ENCODE data around the gene OR10V1. TPM values are rescaled to one million over a fixed set of nuclear protein-coding genes. Genes with fewer than 3 reads are reported as not detected.

Gene OR10V1
- total and polyA plus RNA-seq, 12 donors = not detected

- Histone ChIP-seq H3K9me3 (replicated peaks in 1 of 3) (no peaks in the 10 kb centered on the region), H3K4me1 (replicated peaks in 1 of 2) (peaks cover 10% of the 10 kb centered on the region in 2 donors), H3K27me3 (no peaks in the 10 kb centered on the region), H3K27ac (no peak overlapping the region), H3K4me3 (no peak overlapping the region), H3K36me3 (replicated peaks in 1 of 2) (no peaks in the 10 kb centered on the region)
- intact Hi-C loops (cut with DNase I) = loop anchor here (10.0 kb wide), 2 partner anchors 139 to 141 kb away; partner anchors contain the start of gene MRPL16 (in 1 of the 2)
- DNase-seq = no peak
- no peak for TF ChIP-seq POLR2A (IDR thresholded peaks at IDR 0.05)
- TF ChIP-seq CTCF (IDR thresholded peaks at IDR 0.05) = no peak
- 54 to 73% (median 71%) methylated on average over 2 of the region's 2 CpGs for WGBS, 4 donors
Observed at GRCh38 chr11:59674291-59674690, 39.4 kb downstream of the OR10V1 start.

GRCh38 chr11:59673291-59673690 is 40.4 kb downstream of the OR10V1 start:
- WGBS, 4 donors = 75 to 90% (median 83%) methylated on average over 2 of the region's 2 CpGs
- Histone ChIP-seq H3K9me3 (replicated peaks in 1 of 3) (no peaks in the 10 kb centered on the region), H3K27ac (no peak overlapping the region), H3K27me3 (no peaks in the 10 kb centered on the region), H3K4me3 (no peak overlapping the region), H3K4me1 (replicated peaks in 1 of 2) (peaks cover 10% of the 10 kb centered on the region in 2 donors), H3K36me3 (replicated peaks in 1 of 2) (no peaks in the 10 kb centered on the region)
- no peak for TF ChIP-seq CTCF (IDR thresholded peaks at IDR 0.05)
- no peak for TF ChIP-seq POLR2A (IDR thresholded peaks at IDR 0.05)
- intact Hi-C loops (cut with DNase I) = loop anchor here (10.0 kb wide), 2 partner anchors 138 to 142 kb away; partner anchors contain the start of gene MRPL16 (in 1 of the 2)
- no peak for DNase-seq

- Histone ChIP-seq H3K4me1 (replicated peaks in 1 of 2) (peaks cover 23 to 25% of the 10 kb centered on the region in 2 donors), H3K4me3 (no peak overlapping the region), H3K9me3 (replicated peaks in 1 of 3) (no peaks in the 10 kb centered on the region), H3K27ac (no peak overlapping the region), H3K36me3 (replicated peaks in 1 of 2) (peaks cover 0 to 3% of the 10 kb centered on the region in 2 donors), H3K27me3 (no peaks in the 10 kb centered on the region)
- no peak for DNase-seq
- WGBS, 4 donors = 95 to 97% (median 95%) methylated on average over 11 of the region's 11 CpGs
- TF ChIP-seq POLR2A (IDR thresholded peaks at IDR 0.05) = no peak
- TF ChIP-seq CTCF (IDR thresholded peaks at IDR 0.05) = no peak
- intact Hi-C loops (cut with DNase I) = loop anchor here (10.0 kb wide), 2 partner anchors 137 to 143 kb away; partner anchors contain the start of gene MRPL16 (in 1 of the 2)
Observed at GRCh38 chr11:59671471-59671870, 42.2 kb downstream of the OR10V1 start.

- peaks cover 23 to 26% of the 10 kb centered on the region in 2 donors for H3K4me1 ChIP-seq (replicated peaks in 1 of 2)
- peak overlapping the region; percentile 92 to 99 (median 98) for H3K27ac ChIP-seq
- H3K9me3 ChIP-seq (replicated peaks in 1 of 3) = no peaks in the 10 kb centered on the region
- peaks cover 0 to 21% of the 10 kb centered on the region in 2 donors for H3K36me3 ChIP-seq (replicated peaks in 1 of 2)
- TF ChIP-seq CTCF (IDR thresholded peaks at IDR 0.05) = peak in 1 of 6 experiments; percentile 8
- TF ChIP-seq POLR2A (IDR thresholded peaks at IDR 0.05) = no peak
- 3 to 5% (median 4%) methylated on average over 8 to 22 of the region's 22 CpGs for WGBS, 4 donors
- peak overlapping the region; percentile 49 to 83 (median 58) for H3K4me3 ChIP-seq
- H3K27me3 ChIP-seq = no peaks in the 10 kb centered on the region
- peak in 5 of 7 donors; percentile 37 to 70 (median 52) for DNase-seq
- intact Hi-C loops (cut with DNase I) = loop anchor here (5.0 to 10.0 kb wide), 3 partner anchors 57 to 145 kb away; partner anchors contain the start of gene MRPL16 (in 1 of the 2)
Observed at GRCh38 chr11:59669611-59670009, 44.0 kb downstream of the OR10V1 start.
